DMS53 treated with DMSO at 0.1 percent for 48 hours (cell line): ENCODE measurements around the gene SOWAHD.
A peak's percentile ranks its signal among the peaks of the same experiment; 100 is the strongest.
"Not testable (repeated sequence)": the region's sequence is repeated elsewhere in the genome, so short reads cannot be mapped to it uniquely, and the experiment has no call there.

Experiments used
- DNase-seq: peaks from one replicate; lab custom pipeline; 2025; ENCODE audit not compliant: unreplicated experiment; lab: John Stamatoyannopoulos, UW

The SOWAHD gene

GRCh38 chrX:119757646-119757978, 776 bp upstream of the SOWAHD start:
- no peak for DNase-seq

GRCh38 chrX:119758731-119759247, 401 bp downstream of the SOWAHD start:
- peak; percentile 29 for DNase-seq

- no peak for DNase-seq
Observed at GRCh38 chrX:119759248-119759766, 919 bp downstream of the SOWAHD start.

GRCh38 chrX:119760026-119760877, 1.9 kb downstream of the SOWAHD start:
- no peak for DNase-seq

GRCh38 chrX:119762718-119763117, 4.3 kb downstream of the SOWAHD start:
- no peak for DNase-seq

- DNase-seq: no peak
Observed at GRCh38 chrX:119763181-119763580, 4.8 kb downstream of the SOWAHD start.

- no peak for DNase-seq
Observed at GRCh38 chrX:119763836-119764387, 5.5 kb downstream of the SOWAHD start.

- not testable (repeated sequence) for DNase-seq
Observed at GRCh38 chrX:119768436-119768835, 10.0 kb downstream of the SOWAHD start.

GRCh38 chrX:119769388-119769787, 11.0 kb downstream of the SOWAHD start:
- not testable (repeated sequence) for DNase-seq

- DNase-seq: no peak
Observed at GRCh38 chrX:119775517-119776238, 17.3 kb downstream of the SOWAHD start.

- no peak for DNase-seq
Observed at GRCh38 chrX:119778829-119779228, 20.4 kb downstream of the SOWAHD start.

GRCh38 chrX:119783026-119783425, 24.6 kb downstream of the SOWAHD start:
- DNase-seq: no peak

- DNase-seq: no peak
Observed at GRCh38 chrX:119784747-119785446, 26.5 kb downstream of the SOWAHD start.

GRCh38 chrX:119790977-119791436, 32.6 kb downstream of the SOWAHD start:
- no peak for DNase-seq

- DNase-seq: peak; percentile 85
Observed at GRCh38 chrX:119791437-119792231, 33.2 kb downstream of the SOWAHD start, which contains the start of gene RPL39. TSS of gene RPL39 (minus strand) at chrX:119791630. CDS start at chrX:119791576, 54 bp downstream.

GRCh38 chrX:119801253-119802221, 43.1 kb downstream of the SOWAHD start:
- no peak for DNase-seq

- DNase-seq: no peak
Observed at GRCh38 chrX:119802546-119802945, 44.2 kb downstream of the SOWAHD start.

GRCh38 chrX:119808461-119808860, 50.1 kb downstream of the SOWAHD start:
- DNase-seq: not testable (repeated sequence)

- DNase-seq: no peak
Observed at GRCh38 chrX:119809185-119809666, 50.8 kb downstream of the SOWAHD start.
